ENCODE measurements around the gene TSFM.
A peak's percentile ranks its signal among the peaks of the same experiment; 100 is the strongest.

TSFM gene

DNA sequence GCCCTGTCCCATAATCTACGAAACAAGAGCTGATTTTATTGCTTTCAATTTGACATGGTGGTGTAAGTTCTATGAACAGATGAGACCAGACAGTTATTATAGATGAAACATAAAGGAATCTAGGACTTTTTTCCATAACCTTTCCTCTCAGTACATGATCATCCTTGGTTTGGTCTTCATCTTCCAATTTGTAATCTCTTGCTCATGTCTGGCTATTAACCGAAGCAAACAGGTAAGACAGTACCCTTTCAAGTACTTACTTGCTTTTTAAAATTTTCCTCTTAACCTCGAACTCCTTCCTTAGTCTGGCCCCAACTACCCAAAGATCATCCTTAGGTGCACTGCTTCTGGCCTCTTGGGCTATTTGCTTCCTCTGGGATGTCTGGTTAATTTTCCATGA, 36.6 kb upstream of the TSFM start:
- DNase-seq = no peak

DNA sequence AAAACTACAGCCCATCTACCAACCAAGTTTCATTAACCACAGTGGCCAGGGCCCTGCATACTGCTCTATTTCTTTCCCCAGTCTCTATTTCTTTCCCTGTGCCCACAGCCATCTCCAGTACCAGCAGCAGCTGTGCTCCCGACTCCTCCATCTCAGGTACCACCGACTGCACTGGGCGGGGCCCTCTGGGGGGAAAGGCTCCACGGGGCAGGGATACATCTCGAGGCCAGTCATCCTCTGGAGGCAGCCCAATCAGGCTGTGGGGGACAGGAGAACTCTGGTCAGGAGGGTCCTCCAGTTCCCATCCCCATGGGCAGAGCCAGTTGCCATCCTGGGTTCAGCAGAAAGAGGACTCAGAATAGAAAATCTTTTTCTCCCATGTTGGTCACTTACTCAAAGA, 33.5 kb upstream of the TSFM start:
- no peak for DNase-seq

GRCh38 chr12:57750561-57751431, 31.8 kb upstream of the TSFM start:
- DNase-seq = no peak

GRCh38 chr12:57751432-57751787, 31.2 kb upstream of the TSFM start:
- DNase-seq = no peak

GRCh38 chr12:57751788-57752667, 30.6 kb upstream of the TSFM start, which contains the start of gene CDK4:
TSS of gene CDK4 (minus strand) at chr12:57752310. CDS start at chr12:57751717, 593 bp downstream.
- DNase-seq = peak; percentile 99

DNA sequence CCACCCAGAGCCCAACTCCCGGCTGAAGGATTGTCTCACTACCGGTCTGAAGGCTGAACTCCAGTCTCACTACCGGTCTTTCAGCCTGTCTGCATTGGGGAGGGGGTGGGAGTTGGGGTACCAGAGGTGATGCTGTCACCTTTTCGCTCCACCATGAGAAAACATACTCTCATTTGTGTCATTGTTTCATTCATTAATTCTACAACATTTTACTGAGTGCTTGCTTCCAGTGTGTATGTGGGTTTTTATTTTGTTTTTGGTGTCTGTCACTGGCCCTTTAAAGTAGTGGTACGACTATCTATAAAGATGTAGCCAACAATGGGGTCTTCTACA, 30.0 kb upstream of the TSFM start:
- no peak for DNase-seq

GRCh38 chr12:57753756-57754337, 28.7 kb upstream of the TSFM start:
- DNase-seq = no peak

- DNase-seq = peak; percentile 86
Observed at GRCh38 chr12:57754411-57755193, 28.0 kb upstream of the TSFM start, which contains the start of gene MARCHF9. TSS of gene MARCHF9 (plus strand) at chr12:57755103. CDS start at chr12:57755529, 426 bp downstream.

DNA sequence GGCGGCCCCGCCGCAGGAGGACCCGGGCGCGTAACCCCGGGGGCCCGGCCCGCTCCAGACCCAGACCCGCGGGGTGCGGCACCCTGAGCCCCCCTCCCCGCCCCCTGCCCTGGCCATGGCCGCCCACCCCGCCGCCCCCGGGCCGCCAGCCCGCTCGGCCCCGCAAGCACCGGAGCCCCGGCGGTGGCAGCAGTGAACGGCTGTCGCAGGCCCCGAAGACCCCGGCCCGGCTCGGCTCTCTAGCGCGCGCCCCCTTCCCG, 27.5 kb upstream of the TSFM start:
- DNase-seq = no peak

DNA sequence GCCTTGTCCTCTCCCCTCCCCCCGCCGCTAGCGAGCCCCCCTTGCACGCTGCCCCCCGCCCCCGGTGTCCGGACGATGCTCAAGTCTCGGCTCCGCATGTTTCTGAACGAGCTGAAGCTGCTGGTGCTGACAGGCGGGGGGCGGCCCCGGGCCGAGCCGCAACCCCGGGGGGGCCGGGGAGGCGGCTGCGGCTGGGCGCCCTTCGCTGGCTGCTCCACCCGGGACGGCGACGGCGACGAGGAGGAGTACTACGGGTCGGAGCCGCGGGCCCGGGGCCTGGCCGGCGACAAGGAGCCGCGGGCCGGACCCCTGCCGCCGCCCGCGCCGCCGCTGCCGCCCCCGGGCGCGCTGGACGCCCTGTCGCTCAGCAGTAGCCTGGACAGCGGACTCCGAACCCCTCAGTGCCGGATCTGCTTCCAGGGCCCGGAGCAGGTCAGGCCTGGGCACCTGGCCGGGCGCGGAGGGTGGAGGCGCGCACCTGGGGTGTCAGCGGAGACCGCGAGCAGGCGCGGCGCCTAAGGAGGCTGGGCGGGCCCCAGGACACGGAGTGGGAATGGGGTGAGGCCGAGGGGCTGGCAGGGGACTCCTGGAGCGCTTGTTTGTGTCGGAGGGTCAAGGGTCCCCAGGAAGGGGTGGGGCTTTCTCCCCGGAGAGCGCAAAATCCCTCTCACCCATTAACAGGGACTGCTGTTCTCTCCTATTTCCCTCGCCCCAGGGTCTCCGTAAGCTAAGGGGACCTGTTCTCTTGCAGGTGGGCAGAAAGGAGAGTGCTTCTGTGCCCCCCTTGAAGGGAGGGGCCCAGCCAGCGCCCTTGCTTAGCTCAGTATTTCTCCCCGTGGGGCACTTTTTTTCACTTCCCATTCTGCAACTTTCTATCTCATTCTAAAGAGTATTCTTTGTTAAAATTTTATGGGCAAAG, 26.9 kb upstream of the TSFM start:
- DNase-seq = no peak

GRCh38 chr12:57756406-57757341, 25.9 kb upstream of the TSFM start:
- DNase-seq = peak; percentile 40

- no peak for DNase-seq
Observed at GRCh38 chr12:57757771-57758170, 24.8 kb upstream of the TSFM start.

GRCh38 chr12:57758552-57759359, 23.8 kb upstream of the TSFM start:
- no peak for DNase-seq

GRCh38 chr12:57759360-57759980, 23.1 kb upstream of the TSFM start:
- no peak for DNase-seq

DNA sequence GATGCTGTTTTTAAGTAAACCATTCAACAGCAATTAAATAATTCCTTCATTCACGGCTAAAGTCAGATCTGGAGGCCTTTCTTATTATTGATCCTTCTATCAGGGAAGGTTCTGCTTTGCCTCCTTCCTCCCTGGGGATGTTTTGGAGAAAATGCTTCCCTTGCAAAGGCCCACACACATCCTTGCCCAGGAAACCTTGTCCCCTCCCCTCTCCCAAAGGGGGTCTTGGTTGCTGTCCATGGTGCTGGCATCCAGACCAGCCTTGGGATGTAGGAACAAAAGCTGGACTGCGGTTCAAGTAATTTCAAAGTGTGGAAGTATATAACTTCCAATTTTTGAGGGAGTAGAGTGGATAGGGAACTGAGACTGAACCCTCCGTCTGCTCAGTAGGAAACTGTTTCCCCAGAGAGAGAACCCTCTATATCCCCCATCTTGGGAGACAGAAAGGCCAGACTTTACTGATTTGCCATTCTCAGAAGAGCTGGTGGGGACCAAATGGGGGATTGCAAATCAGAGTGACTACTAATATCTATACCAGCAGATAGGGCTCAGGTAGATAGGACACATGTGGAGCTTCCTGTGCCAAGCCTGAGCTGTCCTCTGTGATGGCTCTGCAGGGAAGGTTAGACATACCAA, 22.1 kb upstream of the TSFM start:
- DNase-seq = no peak

DNA sequence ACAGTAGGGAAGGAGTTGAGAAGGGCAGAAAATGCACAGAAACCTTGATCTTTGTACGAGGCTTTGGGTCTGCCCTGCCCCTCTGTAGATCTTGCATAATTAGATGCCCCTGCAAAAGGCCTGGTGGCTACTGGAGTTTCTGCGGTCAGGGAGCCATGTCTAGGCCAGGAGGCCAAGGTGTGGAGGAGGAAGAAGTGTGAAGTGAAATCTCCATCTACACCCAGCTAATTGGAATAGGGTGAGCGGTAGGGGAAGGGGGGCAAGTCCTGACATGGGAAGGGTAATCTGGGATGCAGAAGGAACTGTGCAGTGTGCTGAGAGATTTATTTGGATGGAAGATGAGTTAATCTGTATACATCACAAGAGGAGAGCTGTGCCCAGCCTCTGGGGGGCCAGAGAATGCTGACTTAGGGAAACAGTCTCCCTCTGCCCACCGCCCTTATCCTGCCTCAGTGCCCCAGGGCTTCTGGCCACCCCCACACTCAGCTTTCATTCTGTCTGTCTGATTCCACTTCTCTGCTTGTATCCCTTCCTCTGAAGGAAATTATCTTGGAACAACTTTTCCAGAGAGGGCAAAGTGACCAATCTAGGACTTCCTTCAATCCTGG, 21.1 kb upstream of the TSFM start:
- DNase-seq = no peak

DNA sequence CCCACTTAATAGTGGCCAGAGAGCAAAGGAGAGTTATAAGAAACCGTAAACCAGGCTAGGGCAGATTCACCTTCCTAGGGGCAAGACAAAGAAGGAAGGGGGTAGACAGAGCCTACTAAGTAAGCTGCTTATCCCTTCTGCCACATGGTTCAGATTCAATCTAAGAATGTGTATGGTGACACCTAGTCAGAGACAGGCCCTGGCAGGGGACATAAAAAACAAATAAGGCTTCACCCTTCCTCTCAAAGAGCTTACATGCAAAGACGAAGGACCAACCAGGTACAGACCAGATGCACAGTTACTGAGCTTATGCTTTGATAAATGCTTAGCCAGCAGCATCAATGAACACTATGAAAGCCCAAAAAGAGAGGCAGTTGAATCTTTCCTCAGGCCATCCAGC, 20.1 kb upstream of the TSFM start:
- DNase-seq = no peak

- DNase-seq = no peak
Observed at GRCh38 chr12:57763881-57764661, 18.5 kb upstream of the TSFM start.
